Ovary (tissue), 9 donors: ENCODE measurements around the gene RARS2. TPM values are rescaled to one million over a fixed set of nuclear protein-coding genes. Genes with fewer than 3 reads are reported as not detected.

Experiments
- DNase-seq, 5 donors: peaks; one replicate each; pipeline ENCODE4 v3.0.0-alpha.2; 2019 to 2020
- H3K27ac ChIP-seq, 2 donors: fragments of 200-600 bp; one replicate each; pipeline versions ENCODE4 v1.5.1 to v1.8.0; 2019 to 2022
- H3K27me3 ChIP-seq: fragments of 200-600 bp; one replicate; pipeline ENCODE4 v1.8.0; 2022
- H3K36me3 ChIP-seq: fragments of 200-600 bp; sonication (generic); one replicate; pipeline ENCODE4 v1.5.1; 2019
- H3K4me1 ChIP-seq: one replicate; pipeline ENCODE4 v1.8.1; 2013; ENCODE audit warnings: mild to moderate bottlenecking, moderate library complexity; ENCODE audit not compliant: insufficient read depth
- H3K4me3 ChIP-seq: fragments of 200-600 bp; sonication (generic); one replicate; pipeline ENCODE4 v1.5.1; 2017
- H3K9me3 ChIP-seq, 2 donors: fragments of 200-600 bp in 1 of 2; sonication (generic) in 1 of 2; one replicate each; pipeline versions ENCODE4 v1.5.1 to v1.8.1; 2013 to 2019; ENCODE audit warnings: mild to moderate bottlenecking in 1 of 2, moderate library complexity in 1 of 2
- EP300 ChIP-seq: sonication (generic); formaldehyde crosslinking; IDR thresholded peaks from one replicate; pipeline ENCODE4 v1.6.1; 2017; ENCODE audit warnings: antibody characterized with exemption
- POLR2A ChIP-seq: fragments of 450-650 bp; IDR thresholded peaks from one replicate; pipeline ENCODE4 v1.6.1; 2017; ENCODE audit warnings: antibody characterized with exemption, mild to moderate bottlenecking, moderate library complexity
- WGBS, 3 donors: extraction: QIAGEN DNeasy Blood & Tissue Kit in 1 of 3; methylation state at CpG; one replicate each; pipeline versions ENCODE4 v1.1.5 to v1.1.7; 2013 to 2017; 5-methylcytosine and 5-hydroxymethylcytosine counted together
- intact Hi-C, 4 donors: fragments of 100-400 bp; cut with DNase I; formaldehyde crosslinking; loops; one replicate each; pipeline versions ENCODE4 v1.11.0 to v1.15.1; 2022 to 2023
- polyA plus RNA-seq, 2 donors: library from polyadenylated mRNA; stranded (reverse); fragments of 200-250 nt in 1 of 2; fragments of 350-450 nt in 1 of 2; fragmentation: Illumina TruSeq in 1 of 2; extraction: RNeasy Lipid Tissue Mini Kit (QIAGEN cat#74804) in 1 of 2; gene quantifications; one replicate each; pipeline ENCODE4 v1.2.3, GENCODE V29; 2013 to 2014
- total RNA-seq, 7 donors: library from RNA; depleted of rRNA in 2 of 7; stranded (reverse); fragments of >200 nt in 2 of 7; fragmentation: NEBNext Ultra II Directional in 3 of 7; extraction: Animal tissue kit (Norgen Biotek cat#: 25700) in 3 of 7; gene quantifications; one replicate each; pipeline versions ENCODE4 v1.1.0 to v1.2.4, GENCODE V29; 2016 to 2023
- TF ChIP-seq, protein P1 (sequence below), 3 donors: fragments of 450-650 bp in 2 of 3; fragments of 200-600 bp in 1 of 3; IDR thresholded peaks; one replicate each; pipeline versions ENCODE4 v1.5.1 to v1.8.0; 2016 to 2022; ENCODE audit warnings: antibody characterized with exemption in 3 of 3, mild to moderate bottlenecking in 1 of 3
- donor health status: DM: no; HTN: no; CAD: no; lungs with moderate emphysema.
- donor health status: DM: no; HTN: no; CAD: no.
- donor health status: Bipolar disorder and iron deficiency.
- donor health status: DM: yes; HTN: yes; CAD: no.
- donor health status: DM: no; HTN: no; CAD: no.
- donor health status: DM: yes; HTN: yes; CAD: no.

Gene RARS2
- total and polyA plus RNA-seq, 9 donors: 14.0 to 40.4 (median 24.6) TPM

DNA sequence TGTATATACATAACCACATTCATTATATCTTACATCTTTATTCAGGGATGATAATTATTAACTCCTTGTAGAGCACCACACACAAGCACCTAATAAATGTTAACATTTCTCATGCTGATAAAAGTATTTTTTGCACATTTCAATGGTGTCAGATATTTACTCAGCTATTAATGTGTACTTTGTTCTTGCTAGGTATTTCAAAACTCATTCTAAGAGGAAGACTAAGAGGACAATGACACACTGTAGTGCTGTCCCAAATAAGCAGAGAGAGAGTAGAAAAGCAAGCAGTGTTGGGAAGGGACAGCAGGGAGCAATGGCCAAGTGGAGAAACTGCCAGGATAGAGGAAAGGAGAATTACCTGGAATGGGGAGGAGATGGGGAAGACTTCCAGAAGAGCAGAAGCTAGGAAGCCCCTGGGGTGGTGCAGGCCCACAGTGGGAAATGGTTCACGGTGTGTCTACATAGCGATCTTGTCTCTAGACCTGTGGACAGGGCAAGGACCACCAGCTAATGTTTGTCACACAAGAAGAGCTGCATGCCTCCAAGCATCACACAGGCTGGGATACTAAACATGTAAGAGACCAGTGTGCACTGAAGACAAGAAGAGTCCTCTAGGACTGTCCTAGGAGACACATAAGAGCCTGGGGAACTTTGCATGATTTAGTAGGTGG is 55.3 kb downstream of the RARS2 start:
- no peak overlapping the region for H3K4me3 ChIP-seq
- 97 to 100% (median 97%) methylated on average over 2 of the region's 2 CpGs for WGBS, 3 donors

DNA sequence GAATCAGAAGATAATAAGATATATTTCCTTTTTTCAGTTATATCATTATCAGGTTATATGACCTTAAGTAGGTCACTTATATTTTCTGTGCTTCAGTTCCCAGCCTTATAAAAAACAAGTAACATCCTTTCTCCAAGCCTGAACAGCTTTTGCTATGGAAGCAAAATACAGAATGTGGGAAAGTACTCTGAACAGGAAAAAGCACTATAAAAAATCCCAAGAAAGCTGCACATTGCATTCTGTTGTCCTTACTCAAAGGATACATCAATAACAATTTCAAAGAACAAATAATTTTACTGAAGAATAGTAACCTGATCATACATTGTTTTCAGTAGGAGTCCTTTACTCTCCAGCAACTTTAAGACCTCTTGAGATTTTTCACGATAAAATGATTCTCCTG is 60.6 kb downstream of the RARS2 start:
- Histone ChIP-seq H3K4me1 (no peaks in the 10 kb centered on the region), H3K27ac (no peak overlapping the region), H3K36me3 (no peaks in the 10 kb centered on the region), H3K4me3 (no peak overlapping the region), H3K9me3 (no peaks in the 10 kb centered on the region), H3K27me3 (no peaks in the 10 kb centered on the region)
- DNase-seq: no peak
- 88 to 94% (median 93%) methylated on average over 1 of the region's 1 CpG for whole genome bisulfite sequencing, 3 donors
- TF ChIP-seq EP300 (no peak), POLR2A (no peak)
- TF ChIP-seq, protein P1, sequence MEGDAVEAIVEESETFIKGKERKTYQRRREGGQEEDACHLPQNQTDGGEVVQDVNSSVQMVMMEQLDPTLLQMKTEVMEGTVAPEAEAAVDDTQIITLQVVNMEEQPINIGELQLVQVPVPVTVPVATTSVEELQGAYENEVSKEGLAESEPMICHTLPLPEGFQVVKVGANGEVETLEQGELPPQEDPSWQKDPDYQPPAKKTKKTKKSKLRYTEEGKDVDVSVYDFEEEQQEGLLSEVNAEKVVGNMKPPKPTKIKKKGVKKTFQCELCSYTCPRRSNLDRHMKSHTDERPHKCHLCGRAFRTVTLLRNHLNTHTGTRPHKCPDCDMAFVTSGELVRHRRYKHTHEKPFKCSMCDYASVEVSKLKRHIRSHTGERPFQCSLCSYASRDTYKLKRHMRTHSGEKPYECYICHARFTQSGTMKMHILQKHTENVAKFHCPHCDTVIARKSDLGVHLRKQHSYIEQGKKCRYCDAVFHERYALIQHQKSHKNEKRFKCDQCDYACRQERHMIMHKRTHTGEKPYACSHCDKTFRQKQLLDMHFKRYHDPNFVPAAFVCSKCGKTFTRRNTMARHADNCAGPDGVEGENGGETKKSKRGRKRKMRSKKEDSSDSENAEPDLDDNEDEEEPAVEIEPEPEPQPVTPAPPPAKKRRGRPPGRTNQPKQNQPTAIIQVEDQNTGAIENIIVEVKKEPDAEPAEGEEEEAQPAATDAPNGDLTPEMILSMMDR (IDR thresholded peaks at IDR 0.05): no peak
- intact Hi-C loops: no loop called here

More for the DNA sequence above, 55.3 kb downstream of the RARS2 start:
- no peak for DNase-seq
- Histone ChIP-seq H3K36me3 (no peaks in the 10 kb centered on the region), H3K27ac (no peak overlapping the region), H3K4me1 (no peaks in the 10 kb centered on the region), H3K27me3 (no peaks in the 10 kb centered on the region), H3K9me3 (no peaks in the 10 kb centered on the region)
- TF ChIP-seq, protein P1 (IDR thresholded peaks at IDR 0.05): no peak
- intact Hi-C loops: no loop called here

DNA sequence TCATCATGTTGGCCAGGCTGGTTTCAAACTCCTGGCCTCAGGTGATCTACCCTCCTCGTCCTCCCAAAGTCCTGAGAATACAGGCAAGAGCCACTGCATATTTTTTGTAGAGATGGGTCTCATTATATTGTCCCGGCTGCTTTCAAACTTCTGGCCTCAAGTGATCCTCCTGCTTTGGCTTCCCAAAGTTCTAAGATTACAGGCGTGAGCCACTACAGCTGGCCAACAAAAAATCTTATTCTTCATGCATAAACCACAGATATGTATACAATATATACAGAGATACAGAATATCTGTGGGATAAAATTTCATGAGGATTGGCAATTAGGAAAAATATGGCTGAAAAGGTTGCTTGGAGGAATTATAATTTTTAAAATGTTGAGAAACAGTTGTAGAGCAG is 67.1 kb downstream of the RARS2 start:
- Histone ChIP-seq H3K4me1 (no peaks in the 10 kb centered on the region), H3K4me3 (no peak overlapping the region), H3K27me3 (no peaks in the 10 kb centered on the region), H3K27ac (no peak overlapping the region), H3K36me3 (no peaks in the 10 kb centered on the region), H3K9me3 (no peaks in the 10 kb centered on the region)
- intact Hi-C loops: no loop called here
- TF ChIP-seq POLR2A (no peak), EP300 (no peak)
- TF ChIP-seq, protein P1 (IDR thresholded peaks at IDR 0.05): no peak
- 78 to 95% (median 93%) methylated on average over 3 of the region's 3 CpGs for WGBS, 3 donors
- no peak for DNase-seq

DNA sequence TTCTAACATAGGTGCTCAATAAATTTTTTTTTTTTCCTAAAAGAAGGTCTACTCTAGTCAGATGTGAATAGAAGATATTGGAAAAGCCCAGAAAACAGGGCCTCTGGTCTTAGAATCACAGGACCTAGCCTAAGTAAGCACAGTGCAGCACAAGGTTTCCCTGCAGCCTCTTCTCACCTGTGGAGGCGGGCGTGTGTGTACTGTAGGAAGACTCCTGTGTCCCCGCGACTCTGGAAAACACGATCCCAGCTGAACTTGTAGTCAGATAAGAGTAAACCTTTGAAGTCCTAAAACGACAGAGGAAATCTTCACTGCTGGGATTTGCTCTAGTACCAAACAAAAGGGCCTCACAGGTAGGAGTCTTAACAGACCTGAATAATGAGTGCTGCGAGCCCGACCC is 71.3 kb downstream of the RARS2 start:
- no peaks in the 10 kb centered on the region for H3K9me3 ChIP-seq
- H3K27ac ChIP-seq: no peak overlapping the region
- DNase-seq: no peak
- intact Hi-C loops: no loop called here
- H3K27me3 ChIP-seq: no peaks in the 10 kb centered on the region
- WGBS, 3 donors: 91 to 93% (median 91%) methylated on average over 8 of the region's 8 CpGs
- no peak overlapping the region for H3K4me3 ChIP-seq
- no peaks in the 10 kb centered on the region for H3K36me3 ChIP-seq
- TF ChIP-seq, protein P1 (IDR thresholded peaks at IDR 0.05): no peak
- no peak for TF ChIP-seq EP300
- TF ChIP-seq POLR2A: no peak
- no peaks in the 10 kb centered on the region for H3K4me1 ChIP-seq
